HG03565 (cell line): Measurements from ENCODE around the gene NADK2.
"Not testable (repeated sequence)": the region's sequence is repeated elsewhere in the genome, so short reads cannot be mapped to it uniquely, and the experiment has no call there.

Experiments
- ATAC-seq: cut with Tn5 transposase; IDR thresholded peaks from one replicate; pipeline ENCODE4 v1.9.1; 2021; ENCODE audit warnings: mild to moderate bottlenecking, moderate library complexity; ENCODE audit not compliant: unreplicated experiment

NADK2 gene

GRCh38 chr5:36208786-36209185 lies 32.9 kb downstream of the NADK2 start:
- no peak for ATAC-seq

GRCh38 chr5:36206913-36207312 lies 34.8 kb downstream of the NADK2 start:
- no peak for ATAC-seq

- no peak for ATAC-seq
Observed at GRCh38 chr5:36205329-36205728, 36.4 kb downstream of the NADK2 start.

- no peak for ATAC-seq
Observed at GRCh38 chr5:36202521-36202961, 39.2 kb downstream of the NADK2 start.

GRCh38 chr5:36200513-36200912 lies 41.2 kb downstream of the NADK2 start:
- ATAC-seq, result no peak

GRCh38 chr5:36199620-36200019 lies 42.1 kb downstream of the NADK2 start:
- ATAC-seq, result no peak

- ATAC-seq, result not testable (repeated sequence)
Observed at GRCh38 chr5:36198783-36199182, 42.9 kb downstream of the NADK2 start.

- ATAC-seq, result no peak
Observed at GRCh38 chr5:36198281-36198680, 43.4 kb downstream of the NADK2 start.

GRCh38 chr5:36193746-36194145 lies 48.0 kb downstream of the NADK2 start:
- no peak for ATAC-seq

GRCh38 chr5:36184408-36184807 lies 57.3 kb downstream of the NADK2 start:
- ATAC-seq, result not testable (repeated sequence)

- no peak for ATAC-seq
Observed at GRCh38 chr5:36181774-36182173, 60.0 kb downstream of the NADK2 start.

- ATAC-seq, result no peak
Observed at GRCh38 chr5:36180556-36181350, 61.0 kb downstream of the NADK2 start.

GRCh38 chr5:36179950-36180349 lies 61.8 kb downstream of the NADK2 start:
- no peak for ATAC-seq

GRCh38 chr5:36178524-36178890 lies 63.2 kb downstream of the NADK2 start:
- ATAC-seq, result no peak

- no peak for ATAC-seq
Observed at GRCh38 chr5:36177715-36178523, 63.8 kb downstream of the NADK2 start.

GRCh38 chr5:36177154-36177553 lies 64.6 kb downstream of the NADK2 start:
- peak; percentile 89 for ATAC-seq

GRCh38 chr5:36175043-36175442 lies 66.7 kb downstream of the NADK2 start:
- ATAC-seq, result no peak

- no peak for ATAC-seq
Observed at GRCh38 chr5:36174119-36174518, 67.6 kb downstream of the NADK2 start.

- no peak for ATAC-seq
Observed at GRCh38 chr5:36173426-36173825, 68.3 kb downstream of the NADK2 start.

- no peak for ATAC-seq
Observed at GRCh38 chr5:36172599-36172998, 69.1 kb downstream of the NADK2 start.

- ATAC-seq, result no peak
Observed at GRCh38 chr5:36170832-36171424, 70.8 kb downstream of the NADK2 start.

- ATAC-seq, result no peak
Observed at GRCh38 chr5:36168737-36169136, 73.0 kb downstream of the NADK2 start.
